ENCODE measurements around the gene EPN2.

DNA sequence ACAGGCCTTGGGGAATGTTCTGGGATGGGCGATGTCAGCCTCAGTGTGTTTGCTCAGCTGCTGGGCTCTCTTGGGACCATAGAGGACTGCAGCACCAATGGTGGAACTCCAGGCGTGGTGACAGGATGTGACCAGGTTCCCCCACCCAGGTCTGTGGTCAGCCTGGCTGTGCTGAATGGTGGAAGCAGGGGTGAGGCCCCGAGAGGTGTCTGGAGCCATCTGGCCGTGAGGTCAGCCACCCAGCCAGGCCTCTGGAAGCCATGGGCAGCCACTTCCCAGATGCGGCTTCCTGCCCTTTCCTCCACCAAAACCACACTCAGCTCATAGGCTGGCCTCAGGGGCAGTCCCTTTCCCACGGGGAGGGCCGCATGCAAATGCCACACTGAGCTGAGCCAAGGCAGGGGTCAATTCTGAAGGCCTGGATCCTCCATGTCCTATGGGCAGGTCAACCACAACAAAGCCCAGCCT is 133.4 kb downstream of the EPN2 start:
- TF ChIP-seq POLR2AphosphoS5 (IDR thresholded peaks at IDR 0.05) (peak in 1 of 2 donors; percentile 8), CTCF (IDR thresholded peaks at IDR 0.05) (no peak), POLR2A (IDR thresholded peaks at IDR 0.05; ENCODE audit: low read depth) (no peak)

Measured in esophagus muscularis mucosa (tissue), 3 donors.